MM.1S (cell line): ENCODE measurements around the gene MYO16.

Experiments
- CTCF ChIP-seq: fragments of 300-600 bp; sonication (generic); IDR thresholded peaks from 2 replicates; pipeline ENCODE4 v1.5.1; 2016; ENCODE audit warnings: antibody characterized with exemption, low read length, mixed read lengths
- EZH2phosphoT487 ChIP-seq: fragments of 300-600 bp; sonication (generic); IDR thresholded peaks from 2 replicates; pipeline ENCODE4 v1.6.1; 2018; ENCODE audit warnings: antibody characterized with exemption, low read length

DNA sequence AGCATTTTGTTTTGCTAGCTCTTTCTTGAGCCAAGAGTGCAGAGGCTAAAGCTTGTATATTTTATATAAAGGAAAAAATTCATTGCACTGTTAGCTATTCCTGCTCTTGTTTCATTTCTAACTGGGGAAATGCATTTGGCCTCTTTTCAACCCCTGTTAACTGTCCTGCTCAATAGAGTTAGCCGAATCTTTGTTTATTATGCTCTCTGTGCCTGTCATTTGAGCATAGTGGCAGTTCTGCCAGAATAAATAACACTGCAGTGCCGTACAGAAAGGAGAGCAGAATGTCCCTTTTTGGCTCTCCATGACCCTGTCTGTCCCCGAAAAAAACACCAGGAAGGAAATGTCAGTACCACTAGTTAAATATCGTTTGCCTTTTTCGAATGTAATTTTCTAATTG lies 350.8 kb downstream of the MYO16 start:
- no peak for TF ChIP-seq EZH2phosphoT487
- no peak for TF ChIP-seq CTCF
